Astrocyte (in vitro differentiated cells and primary cell): Measurements from ENCODE around the gene TAF4.

Experiments used
- CTCF ChIP-seq: IDR thresholded peaks from 2 replicates; pipeline ENCODE4 v1.5.1; 2011; ENCODE audit warnings: low read depth, mild to moderate bottlenecking, inconsistent platforms, low read length, moderate library complexity; ENCODE audit not compliant: insufficient read depth
- EZH2 ChIP-seq: IDR thresholded peaks from 2 replicates; pipeline ENCODE4 v1.6.1; 2012; ENCODE audit warnings: mild to moderate bottlenecking, low read length, inconsistent platforms; ENCODE audit not compliant: insufficient read depth

- TF ChIP-seq CTCF: no peak
- TF ChIP-seq EZH2: no peak
Observed at GRCh38 chr20:61982191-61982950, 83.3 kb downstream of the TAF4 start.
